Measurements from ENCODE around the gene MBP.

GRCh38 chr18:77063260-77063659 lies 69.3 kb downstream of the MBP start:
- no peak for TF ChIP-seq CTCF (IDR thresholded peaks at IDR 0.05; ENCODE audit: low read depth, low read length)
- TF ChIP-seq POLR2A (IDR thresholded peaks at IDR 0.05; ENCODE audit: extremely low read depth, insufficient read length): peak; percentile 41
- TF ChIP-seq, protein P1, sequence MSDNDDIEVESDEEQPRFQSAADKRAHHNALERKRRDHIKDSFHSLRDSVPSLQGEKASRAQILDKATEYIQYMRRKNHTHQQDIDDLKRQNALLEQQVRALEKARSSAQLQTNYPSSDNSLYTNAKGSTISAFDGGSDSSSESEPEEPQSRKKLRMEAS (IDR thresholded peaks at IDR 0.05; ENCODE audit: low read depth, low read length): 0 out of 2 replicates have a peak, but pooled peaks have one; percentile 34
- TF ChIP-seq MYC (IDR thresholded peaks at IDR 0.05; ENCODE audit: low read depth, low read length): peak; percentile 20; the same call in 1 of the 2 replicates
